GM12872 (cell line): ENCODE data around the gene DCLK2.

Source experiments
- TF ChIP-seq, protein P1 (sequence below): IDR thresholded peaks from 3 replicates; pipeline ENCODE4 v1.5.1; 2011; ENCODE audit warnings: low read depth, mild to moderate bottlenecking, low read length, moderate library complexity; ENCODE audit not compliant: insufficient read depth

The DCLK2 gene

DNA sequence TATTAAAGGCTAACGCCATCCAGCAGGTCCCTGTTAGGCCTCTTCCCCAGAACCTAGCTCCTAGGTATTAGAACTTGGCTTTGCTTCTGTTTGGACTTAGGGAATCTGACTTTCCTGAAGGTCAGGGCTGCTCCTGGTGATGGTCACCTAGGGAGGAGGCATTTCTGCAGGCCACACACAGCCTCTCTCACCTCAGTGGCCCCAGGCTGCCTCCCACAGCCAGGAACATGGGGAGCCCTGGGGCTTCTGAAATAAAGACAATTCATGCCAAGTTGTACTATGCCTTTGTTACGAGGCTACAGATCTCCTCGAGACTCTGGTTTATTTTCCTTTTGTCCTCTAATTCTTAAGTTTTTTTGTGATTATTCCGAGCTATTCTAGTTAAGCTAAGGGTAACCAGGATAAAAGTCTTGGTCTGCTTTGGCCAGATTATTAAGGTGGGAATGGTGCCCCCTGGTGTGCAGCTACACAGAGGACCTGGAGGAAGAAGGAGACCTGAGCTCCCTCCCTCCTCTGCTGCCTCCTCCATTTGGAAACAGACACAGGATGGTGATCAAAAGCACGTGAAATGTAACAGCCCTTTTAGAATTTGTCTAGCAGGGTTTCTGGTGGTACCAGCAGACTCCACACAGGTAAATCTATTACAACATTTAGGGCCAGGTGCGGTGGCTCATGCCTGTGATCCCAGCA is 131.0 kb downstream of the DCLK2 start:
- TF ChIP-seq, protein P1, sequence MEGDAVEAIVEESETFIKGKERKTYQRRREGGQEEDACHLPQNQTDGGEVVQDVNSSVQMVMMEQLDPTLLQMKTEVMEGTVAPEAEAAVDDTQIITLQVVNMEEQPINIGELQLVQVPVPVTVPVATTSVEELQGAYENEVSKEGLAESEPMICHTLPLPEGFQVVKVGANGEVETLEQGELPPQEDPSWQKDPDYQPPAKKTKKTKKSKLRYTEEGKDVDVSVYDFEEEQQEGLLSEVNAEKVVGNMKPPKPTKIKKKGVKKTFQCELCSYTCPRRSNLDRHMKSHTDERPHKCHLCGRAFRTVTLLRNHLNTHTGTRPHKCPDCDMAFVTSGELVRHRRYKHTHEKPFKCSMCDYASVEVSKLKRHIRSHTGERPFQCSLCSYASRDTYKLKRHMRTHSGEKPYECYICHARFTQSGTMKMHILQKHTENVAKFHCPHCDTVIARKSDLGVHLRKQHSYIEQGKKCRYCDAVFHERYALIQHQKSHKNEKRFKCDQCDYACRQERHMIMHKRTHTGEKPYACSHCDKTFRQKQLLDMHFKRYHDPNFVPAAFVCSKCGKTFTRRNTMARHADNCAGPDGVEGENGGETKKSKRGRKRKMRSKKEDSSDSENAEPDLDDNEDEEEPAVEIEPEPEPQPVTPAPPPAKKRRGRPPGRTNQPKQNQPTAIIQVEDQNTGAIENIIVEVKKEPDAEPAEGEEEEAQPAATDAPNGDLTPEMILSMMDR: peak; percentile 59

DNA sequence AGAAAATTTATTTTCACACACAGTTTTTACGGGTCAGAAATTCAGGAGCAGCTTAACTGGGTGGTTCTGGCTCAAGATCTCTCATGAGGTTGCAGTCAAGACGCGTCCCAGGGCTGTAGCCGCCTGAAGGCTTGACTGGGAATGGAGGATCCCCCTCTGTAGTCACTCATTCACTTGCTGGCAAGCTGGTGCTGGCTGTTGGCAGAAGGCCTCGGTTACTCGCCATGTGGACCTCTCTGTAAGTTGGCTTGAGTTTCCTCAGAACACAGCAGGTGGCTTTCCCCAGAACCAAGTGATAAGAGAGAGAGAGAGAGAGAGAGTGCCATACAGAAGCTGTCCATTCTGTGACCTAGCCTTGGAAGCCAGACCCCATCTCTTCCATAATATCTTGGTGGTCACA is 132.8 kb downstream of the DCLK2 start:
- TF ChIP-seq, protein P1: no peak

DNA sequence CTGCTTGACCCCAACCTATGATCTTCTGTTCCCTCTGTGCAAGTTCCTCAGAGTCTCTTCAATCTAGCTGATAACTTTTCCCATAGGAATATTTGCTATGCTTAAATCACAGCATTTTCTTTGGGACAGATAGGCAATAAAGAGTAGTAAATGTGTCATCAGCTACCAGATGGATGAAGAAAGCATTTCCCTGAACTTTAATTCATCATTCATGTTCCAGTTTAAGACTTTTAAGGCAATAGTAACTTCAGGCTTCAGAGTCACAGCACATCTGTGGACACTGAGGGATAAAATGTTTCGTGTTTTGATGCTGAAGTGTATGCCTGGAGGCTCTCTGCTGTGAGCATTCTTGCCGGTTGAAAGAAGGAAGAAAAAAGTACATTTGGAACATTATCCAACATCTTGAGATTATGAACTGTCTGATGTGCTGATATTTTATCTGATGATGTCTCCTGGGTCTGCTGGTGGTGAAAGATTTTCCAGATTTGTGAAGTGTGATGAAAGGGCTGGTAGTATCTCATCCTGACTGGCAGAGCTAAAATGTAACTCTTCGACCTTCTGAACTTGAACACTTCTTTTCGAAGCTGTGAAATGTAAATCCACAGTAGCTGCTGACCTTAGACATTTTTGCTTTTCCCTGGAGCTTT is 133.7 kb downstream of the DCLK2 start:
- TF ChIP-seq, protein P1: no peak

DNA sequence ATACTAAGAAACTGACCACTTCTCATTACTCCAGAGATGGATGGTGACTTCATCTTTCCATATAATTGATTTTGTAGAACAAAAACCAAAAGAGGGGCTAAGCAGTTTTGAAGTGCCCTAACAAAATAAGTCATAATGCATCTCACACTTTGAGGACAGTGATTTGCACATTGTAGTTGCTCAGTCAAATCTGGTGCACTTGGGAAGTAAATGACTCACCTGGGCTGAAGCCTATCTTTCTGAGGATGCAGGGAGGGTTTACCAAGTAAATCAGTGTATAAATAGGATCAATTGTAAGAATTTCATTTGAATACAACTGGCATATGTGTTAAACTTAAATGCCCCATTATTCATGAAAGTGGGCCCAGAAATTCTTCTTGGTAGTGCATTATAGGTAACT is 134.2 kb downstream of the DCLK2 start:
- TF ChIP-seq, protein P1: no peak

DNA sequence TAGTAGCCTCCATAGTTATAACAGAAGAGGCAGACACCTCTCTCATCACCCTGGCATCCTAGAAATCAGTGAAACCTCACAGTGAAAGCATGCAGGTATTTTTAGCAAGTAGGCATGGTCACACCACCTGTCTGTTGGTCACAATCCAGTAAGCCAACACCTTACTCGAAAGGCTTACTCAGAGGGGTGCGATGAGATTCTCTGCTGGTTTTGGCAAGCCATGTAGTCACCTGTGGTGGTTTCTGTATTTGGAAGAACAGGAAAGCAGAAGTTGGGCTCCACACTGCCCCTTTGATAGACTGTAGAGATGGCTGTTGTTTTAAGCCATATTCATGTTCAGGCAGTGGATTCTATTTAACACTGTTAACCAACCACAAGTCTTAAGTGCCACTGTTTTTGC is 134.7 kb downstream of the DCLK2 start:
- TF ChIP-seq, protein P1: no peak

DNA sequence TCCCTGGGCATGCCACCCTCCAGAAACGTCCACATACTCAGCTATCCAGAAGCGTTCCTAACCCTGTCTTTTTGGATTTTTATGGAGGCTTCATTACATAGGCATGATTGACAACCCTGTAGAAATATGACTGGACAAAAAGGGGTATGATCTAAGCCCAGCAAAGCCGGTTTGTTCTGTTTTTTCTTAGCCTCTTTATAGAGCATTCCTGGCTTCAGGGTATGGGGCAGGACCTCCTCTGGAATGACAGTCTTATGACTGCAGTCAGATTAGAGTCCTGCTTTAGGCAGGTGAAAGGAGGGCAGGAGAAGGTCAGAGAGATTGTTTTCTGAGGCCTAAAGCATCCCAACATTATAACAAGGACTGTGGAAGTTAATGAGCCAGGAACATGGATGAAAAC is 137.4 kb downstream of the DCLK2 start:
- TF ChIP-seq, protein P1: no peak

DNA sequence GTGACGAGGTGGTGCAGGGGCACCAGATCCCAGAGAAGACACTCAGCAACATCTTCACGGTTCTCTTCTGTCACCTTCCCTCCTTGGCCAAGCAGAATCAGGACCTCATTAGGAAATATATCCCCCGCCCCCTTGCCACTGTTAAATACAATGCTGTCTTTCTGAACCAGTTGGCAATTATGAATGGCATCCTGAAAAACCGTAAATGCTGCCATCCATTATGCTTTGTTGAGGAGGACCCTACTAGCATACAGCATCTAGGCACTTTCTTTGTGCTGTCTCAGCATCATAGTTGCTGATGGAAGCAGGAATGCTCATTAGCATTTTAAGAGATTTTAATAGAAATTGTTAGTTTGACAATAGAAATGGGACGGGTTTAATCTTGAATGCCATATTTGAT is 138.5 kb downstream of the DCLK2 start:
- TF ChIP-seq, protein P1: no peak
